Kidney epithelial cell (primary cell): ENCODE data around the gene PRSS50. TPM values are rescaled to one million over a fixed set of nuclear protein-coding genes. Genes with fewer than 3 reads are reported as not detected.

ENCODE experiments used
- DNase-seq: peaks from one replicate; pipeline ENCODE4 v3.0.0-alpha.2; 2010; ENCODE audit warnings: low read depth
- H3K27me3 ChIP-seq: 2 replicates; pipeline ENCODE4 v1.6.0; 2011; ENCODE audit warnings: low read length; ENCODE audit not compliant: control insufficient read depth, insufficient read depth
- H3K36me3 ChIP-seq: 2 replicates; pipeline ENCODE4 v1.5.1; 2011; ENCODE audit warnings: low read length; ENCODE audit not compliant: control insufficient read depth, insufficient read depth
- H3K4me3 ChIP-seq: 2 replicates; pipeline ENCODE4 v1.5.1; 2011; ENCODE audit warnings: low read depth, mild to moderate bottlenecking, control low read depth, low read length
- total RNA-seq: library from RNA; depleted of rRNA; stranded (reverse); fragments of >200 nt; gene quantifications from 2 replicates; pipeline ENCODE4 v1.2.3, GENCODE V29; 2015
- TF ChIP-seq, protein P1 (sequence below): IDR thresholded peaks from 2 replicates; pipeline ENCODE4 v1.5.1; 2011; ENCODE audit warnings: mild to moderate bottlenecking, moderate library complexity, low read length, control low read depth, inconsistent platforms; ENCODE audit not compliant: insufficient read depth, poor library complexity, severe bottlenecking

Gene PRSS50
- total RNA-seq, 1 donor from 2014 or later: 0.29 TPM

DNA sequence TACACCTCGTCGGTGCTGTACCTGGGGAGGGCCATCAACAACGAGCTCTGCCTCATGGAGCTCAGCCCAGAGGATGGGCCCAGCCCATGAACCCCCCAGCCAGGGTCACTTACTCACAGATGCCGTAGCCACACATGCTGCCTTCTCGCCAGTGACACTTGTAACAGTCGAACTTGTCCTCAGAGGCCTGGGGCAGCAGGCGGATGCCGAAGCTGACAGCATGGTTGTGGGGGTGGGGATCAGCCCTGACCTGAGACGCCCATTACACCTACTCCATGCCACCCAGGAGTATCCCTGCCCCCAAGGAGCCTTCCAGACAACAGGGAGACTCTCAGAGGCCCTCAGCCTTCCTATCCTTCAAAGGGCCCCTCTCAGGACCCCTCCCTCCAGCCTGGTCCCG is 36.3 kb downstream of the PRSS50 start:
- DNase-seq: no peak
- Histone ChIP-seq H3K36me3 (no peaks in the 10 kb centered on the region), H3K27me3 (no peaks in the 10 kb centered on the region), H3K4me3 (no peak overlapping the region)
- TF ChIP-seq, protein P1, sequence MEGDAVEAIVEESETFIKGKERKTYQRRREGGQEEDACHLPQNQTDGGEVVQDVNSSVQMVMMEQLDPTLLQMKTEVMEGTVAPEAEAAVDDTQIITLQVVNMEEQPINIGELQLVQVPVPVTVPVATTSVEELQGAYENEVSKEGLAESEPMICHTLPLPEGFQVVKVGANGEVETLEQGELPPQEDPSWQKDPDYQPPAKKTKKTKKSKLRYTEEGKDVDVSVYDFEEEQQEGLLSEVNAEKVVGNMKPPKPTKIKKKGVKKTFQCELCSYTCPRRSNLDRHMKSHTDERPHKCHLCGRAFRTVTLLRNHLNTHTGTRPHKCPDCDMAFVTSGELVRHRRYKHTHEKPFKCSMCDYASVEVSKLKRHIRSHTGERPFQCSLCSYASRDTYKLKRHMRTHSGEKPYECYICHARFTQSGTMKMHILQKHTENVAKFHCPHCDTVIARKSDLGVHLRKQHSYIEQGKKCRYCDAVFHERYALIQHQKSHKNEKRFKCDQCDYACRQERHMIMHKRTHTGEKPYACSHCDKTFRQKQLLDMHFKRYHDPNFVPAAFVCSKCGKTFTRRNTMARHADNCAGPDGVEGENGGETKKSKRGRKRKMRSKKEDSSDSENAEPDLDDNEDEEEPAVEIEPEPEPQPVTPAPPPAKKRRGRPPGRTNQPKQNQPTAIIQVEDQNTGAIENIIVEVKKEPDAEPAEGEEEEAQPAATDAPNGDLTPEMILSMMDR: no peak

GRCh38 chr3:46680298-46680826 is 37.3 kb downstream of the PRSS50 start:
- H3K36me3 ChIP-seq: no peaks in the 10 kb centered on the region
- TF ChIP-seq, protein P1: no peak

GRCh38 chr3:46679681-46680080 is 38.0 kb downstream of the PRSS50 start:
- no peaks in the 10 kb centered on the region for H3K27me3 ChIP-seq
- DNase-seq: no peak
- TF ChIP-seq, protein P1: no peak
- no peak overlapping the region for H3K4me3 ChIP-seq
- no peaks in the 10 kb centered on the region for H3K36me3 ChIP-seq

More at GRCh38 chr3:46680298-46680826, 37.3 kb downstream of the PRSS50 start:
- Histone ChIP-seq H3K4me3 (no peak overlapping the region), H3K27me3 (no peaks in the 10 kb centered on the region)
- DNase-seq: no peak

DNA sequence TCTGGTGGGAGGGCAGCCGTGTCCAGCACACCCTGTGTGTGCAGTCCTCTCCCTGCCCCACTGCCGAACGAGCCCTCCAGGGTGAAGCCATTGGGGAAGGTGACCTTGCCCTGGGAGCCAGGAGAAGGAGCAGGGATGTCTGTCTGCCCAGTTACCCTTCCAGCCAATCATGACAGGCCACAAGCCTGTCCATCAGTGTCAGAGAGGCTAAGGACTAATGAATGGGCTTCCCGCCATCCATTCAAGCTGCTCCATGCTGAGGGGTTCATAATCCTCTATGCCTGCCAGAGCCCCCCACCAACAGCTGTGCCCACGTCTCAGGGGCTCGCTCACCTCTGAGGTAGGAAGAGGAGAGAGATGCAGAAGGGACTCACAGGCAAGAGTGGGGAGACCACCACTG is 39.4 kb downstream of the PRSS50 start:
- TF ChIP-seq, protein P1: no peak
- DNase-seq: no peak
- no peaks in the 10 kb centered on the region for H3K27me3 ChIP-seq
- no peak overlapping the region for H3K4me3 ChIP-seq
- no peaks in the 10 kb centered on the region for H3K36me3 ChIP-seq

- Histone ChIP-seq H3K4me3 (no peak overlapping the region), H3K36me3 (no peaks in the 10 kb centered on the region), H3K27me3 (no peaks in the 10 kb centered on the region)
- TF ChIP-seq, protein P1: no peak
- no peak for DNase-seq
These were observed 40.3 kb downstream of the PRSS50 start for GRCh38 chr3:46677411-46677726.
